ENCODE measurements around the gene ZFR2.

ZFR2 gene

GRCh38 chr19:3832001-3832400, 36.8 kb downstream of the ZFR2 start:
- no peaks in the 10 kb centered on the region for H3F3A ChIP-seq (ENCODE audit: control insufficient read depth, insufficient read depth)
- no peaks in the 10 kb centered on the region for H3K9me2 ChIP-seq (replicated peaks; ENCODE audit: control insufficient read depth, low read length)
- H3K9me3 ChIP-seq (ENCODE audit: control insufficient read depth, insufficient read depth, low read length), result no peaks in the 10 kb centered on the region
- no peak overlapping the region for H3K4me3 ChIP-seq (ENCODE audit: low read length)
- H3K27me3 ChIP-seq (ENCODE audit: control insufficient read depth, low read length), result no peaks in the 10 kb centered on the region
- no peaks in the 10 kb centered on the region for H3K36me3 ChIP-seq (ENCODE audit: control insufficient read depth, low read length)
- H3K27ac ChIP-seq (ENCODE audit: low read depth, low read length), result no peak overlapping the region
- H3K79me2 ChIP-seq (ENCODE audit: control insufficient read depth, low read length), result no peaks in the 10 kb centered on the region
- H4K20me1 ChIP-seq (ENCODE audit: control insufficient read depth, insufficient read depth, low read depth, low read length), result no peaks in the 10 kb centered on the region
- H3K4me2 ChIP-seq (ENCODE audit: low read length), result no peak overlapping the region
- no peaks in the 10 kb centered on the region for H3K4me1 ChIP-seq (ENCODE audit: control insufficient read depth, low read length)
- TF ChIP-seq EZH2phosphoT487 (IDR thresholded peaks at IDR 0.05; ENCODE audit: borderline replicate concordance, low read length), result no peak
- TF ChIP-seq, protein P1, sequence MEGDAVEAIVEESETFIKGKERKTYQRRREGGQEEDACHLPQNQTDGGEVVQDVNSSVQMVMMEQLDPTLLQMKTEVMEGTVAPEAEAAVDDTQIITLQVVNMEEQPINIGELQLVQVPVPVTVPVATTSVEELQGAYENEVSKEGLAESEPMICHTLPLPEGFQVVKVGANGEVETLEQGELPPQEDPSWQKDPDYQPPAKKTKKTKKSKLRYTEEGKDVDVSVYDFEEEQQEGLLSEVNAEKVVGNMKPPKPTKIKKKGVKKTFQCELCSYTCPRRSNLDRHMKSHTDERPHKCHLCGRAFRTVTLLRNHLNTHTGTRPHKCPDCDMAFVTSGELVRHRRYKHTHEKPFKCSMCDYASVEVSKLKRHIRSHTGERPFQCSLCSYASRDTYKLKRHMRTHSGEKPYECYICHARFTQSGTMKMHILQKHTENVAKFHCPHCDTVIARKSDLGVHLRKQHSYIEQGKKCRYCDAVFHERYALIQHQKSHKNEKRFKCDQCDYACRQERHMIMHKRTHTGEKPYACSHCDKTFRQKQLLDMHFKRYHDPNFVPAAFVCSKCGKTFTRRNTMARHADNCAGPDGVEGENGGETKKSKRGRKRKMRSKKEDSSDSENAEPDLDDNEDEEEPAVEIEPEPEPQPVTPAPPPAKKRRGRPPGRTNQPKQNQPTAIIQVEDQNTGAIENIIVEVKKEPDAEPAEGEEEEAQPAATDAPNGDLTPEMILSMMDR (IDR thresholded peaks at IDR 0.05; ENCODE audit: low read depth, low read length, poor library complexity, severe bottlenecking), result no peak

GRCh38 chr19:3831601-3832000, 37.2 kb downstream of the ZFR2 start:
- H3K27me3 ChIP-seq (ENCODE audit: control insufficient read depth, low read length), result no peaks in the 10 kb centered on the region
- no peaks in the 10 kb centered on the region for H3K36me3 ChIP-seq (ENCODE audit: control insufficient read depth, low read length)
- H3K9me3 ChIP-seq (ENCODE audit: control insufficient read depth, insufficient read depth, low read length), result no peaks in the 10 kb centered on the region
- H3K4me3 ChIP-seq (ENCODE audit: low read length), result no peak overlapping the region
- TF ChIP-seq EZH2phosphoT487 (IDR thresholded peaks at IDR 0.05; ENCODE audit: borderline replicate concordance, low read length), result no peak
- TF ChIP-seq, protein P1 (IDR thresholded peaks at IDR 0.05; ENCODE audit: low read depth, low read length, poor library complexity, severe bottlenecking), result no peak
- no peaks in the 10 kb centered on the region for H3K79me2 ChIP-seq (ENCODE audit: control insufficient read depth, low read length)
- H4K20me1 ChIP-seq (ENCODE audit: control insufficient read depth, insufficient read depth, low read depth, low read length), result no peaks in the 10 kb centered on the region
- H3K4me1 ChIP-seq (ENCODE audit: control insufficient read depth, low read length), result no peaks in the 10 kb centered on the region
- no peak overlapping the region for H3K27ac ChIP-seq (ENCODE audit: low read depth, low read length)
- H3F3A ChIP-seq (ENCODE audit: control insufficient read depth, insufficient read depth), result no peaks in the 10 kb centered on the region
- no peak overlapping the region for H3K4me2 ChIP-seq (ENCODE audit: low read length)
- H3K9me2 ChIP-seq (replicated peaks; ENCODE audit: control insufficient read depth, low read length), result no peaks in the 10 kb centered on the region

DNA sequence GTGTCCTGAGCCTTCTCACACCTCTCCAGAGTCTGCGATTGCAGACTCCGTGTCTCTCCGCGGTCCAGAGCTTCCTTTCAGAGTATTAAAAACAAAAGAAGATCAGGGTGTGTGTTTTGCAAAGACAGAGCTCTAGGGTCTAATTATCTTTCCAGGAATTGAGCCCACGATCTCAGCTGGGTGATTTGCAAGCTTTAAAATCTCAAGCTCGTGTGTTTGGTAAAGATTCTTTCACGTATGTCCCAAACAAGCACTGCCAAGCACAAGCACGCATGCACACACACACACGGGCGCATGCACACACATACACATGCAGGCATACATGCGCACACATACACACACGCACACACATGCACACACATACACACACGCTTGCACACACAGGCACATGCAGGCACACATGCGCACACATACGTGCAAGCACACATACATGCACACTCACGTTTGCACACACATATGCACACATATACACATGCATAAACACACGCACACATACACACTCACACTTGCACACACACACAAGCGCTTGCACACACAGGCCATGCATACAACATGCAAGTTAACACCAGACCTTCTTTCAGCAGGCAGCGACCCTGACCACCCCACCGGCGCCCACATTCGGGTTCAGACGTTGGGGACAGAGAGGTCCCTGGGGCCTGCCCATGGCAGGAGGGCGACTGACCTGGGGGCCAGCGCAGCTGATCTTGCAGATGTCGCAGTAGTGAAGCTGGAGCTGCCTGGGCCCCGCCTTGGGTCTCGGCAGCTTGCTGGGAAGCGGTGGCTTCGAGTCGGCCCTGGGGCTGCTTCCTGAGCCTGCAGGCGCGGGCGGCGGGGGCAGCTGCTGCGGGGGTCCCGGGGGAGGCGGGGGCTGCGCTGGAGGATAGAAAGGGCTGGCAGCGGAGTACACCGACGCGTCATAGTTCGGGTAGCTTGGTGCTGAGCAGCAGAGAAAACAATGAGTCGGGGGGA, 37.9 kb downstream of the ZFR2 start:
- Histone ChIP-seq H3K9me3 (ENCODE audit: control insufficient read depth, insufficient read depth, low read length) (no peaks in the 10 kb centered on the region), H3K79me2 (ENCODE audit: control insufficient read depth, low read length) (no peaks in the 10 kb centered on the region), H3F3A (ENCODE audit: control insufficient read depth, insufficient read depth) (no peaks in the 10 kb centered on the region), H4K20me1 (ENCODE audit: control insufficient read depth, insufficient read depth, low read depth, low read length) (no peaks in the 10 kb centered on the region), H3K27me3 (ENCODE audit: control insufficient read depth, low read length) (no peaks in the 10 kb centered on the region), H3K9me2 (replicated peaks; ENCODE audit: control insufficient read depth, low read length) (no peaks in the 10 kb centered on the region), H3K4me3 (ENCODE audit: low read length) (no peak overlapping the region), H3K4me2 (ENCODE audit: low read length) (no peak overlapping the region), H3K4me1 (ENCODE audit: control insufficient read depth, low read length) (no peaks in the 10 kb centered on the region), H3K27ac (ENCODE audit: low read depth, low read length) (no peak overlapping the region), H3K36me3 (ENCODE audit: control insufficient read depth, low read length) (no peaks in the 10 kb centered on the region)
- TF ChIP-seq EZH2phosphoT487 (IDR thresholded peaks at IDR 0.05; ENCODE audit: borderline replicate concordance, low read length), result no peak
- TF ChIP-seq, protein P1 (IDR thresholded peaks at IDR 0.05; ENCODE audit: low read depth, low read length, poor library complexity, severe bottlenecking), result no peak
